HG03432 (cell line): ENCODE results near the gene REPS2.

Experiments
- ATAC-seq: cut with Tn5 transposase; IDR thresholded peaks from one replicate; pipeline ENCODE4 v1.9.1; 2021; ENCODE audit warnings: mild to moderate bottlenecking, moderate library complexity; ENCODE audit not compliant: unreplicated experiment

The REPS2 gene

GRCh38 chrX:16946361-16946964, at the start of gene REPS2:
REPS2 (plus strand) TSS chrX:16946658; CDS start chrX:16946862, 204 bp downstream.
- ATAC-seq: peak; percentile 97

GRCh38 chrX:16897445-16897844, 49.0 kb upstream of the REPS2 start:
- ATAC-seq: no peak

- ATAC-seq: peak; percentile 83
These were observed 43.0 kb upstream of the REPS2 start for GRCh38 chrX:16903274-16904022.

GRCh38 chrX:16910376-16910775, 36.1 kb upstream of the REPS2 start:
- no peak for ATAC-seq

GRCh38 chrX:16914058-16914457, 32.4 kb upstream of the REPS2 start:
- ATAC-seq: no peak

- ATAC-seq: no peak
These were observed 29.9 kb upstream of the REPS2 start for GRCh38 chrX:16916561-16916960.

- no peak for ATAC-seq
These were observed 29.3 kb upstream of the REPS2 start for GRCh38 chrX:16917120-16917519.

GRCh38 chrX:16918979-16919378, 27.5 kb upstream of the REPS2 start:
- ATAC-seq: no peak

- ATAC-seq: no peak
These were observed 26.4 kb upstream of the REPS2 start for GRCh38 chrX:16920075-16920474.

- ATAC-seq: no peak
These were observed 23.3 kb upstream of the REPS2 start for GRCh38 chrX:16923157-16923556.

GRCh38 chrX:16924631-16925480, 21.6 kb upstream of the REPS2 start:
- ATAC-seq: no peak

GRCh38 chrX:16930392-16930791, 16.1 kb upstream of the REPS2 start:
- ATAC-seq: no peak

GRCh38 chrX:16931371-16931770, 15.1 kb upstream of the REPS2 start:
- ATAC-seq: no peak

GRCh38 chrX:16931855-16932575, 14.4 kb upstream of the REPS2 start:
- no peak for ATAC-seq

GRCh38 chrX:16934185-16934584, 12.3 kb upstream of the REPS2 start:
- no peak for ATAC-seq

- ATAC-seq: peak; percentile 36
These were observed 609 bp downstream of the REPS2 start for GRCh38 chrX:16946971-16947562.

- no peak for ATAC-seq
These were observed 4.0 kb downstream of the REPS2 start for GRCh38 chrX:16950423-16950822.

- ATAC-seq: no peak
These were observed 7.3 kb downstream of the REPS2 start for GRCh38 chrX:16953606-16954211.

GRCh38 chrX:16957751-16958150, 11.3 kb downstream of the REPS2 start:
- no peak for ATAC-seq

GRCh38 chrX:16958356-16958755, 11.9 kb downstream of the REPS2 start:
- no peak for ATAC-seq
